Mucosa of stomach (tissue), 1 donor: Measurements from ENCODE around the gene SPRTN.

Experiments
- H3K27me3 ChIP-seq: one replicate; pipeline ENCODE4 v1.7.0; 2013; ENCODE audit warnings: mild to moderate bottlenecking, low read length; ENCODE audit not compliant: control insufficient read depth, insufficient read depth
- H3K36me3 ChIP-seq: one replicate; pipeline ENCODE4 v1.7.0; 2013; ENCODE audit warnings: low read length; ENCODE audit not compliant: control insufficient read depth, insufficient read depth
- H3K4me1 ChIP-seq: one replicate; pipeline ENCODE4 v1.7.0; 2013; ENCODE audit warnings: mild to moderate bottlenecking, low read length; ENCODE audit not compliant: control insufficient read depth, insufficient read depth
- H3K4me3 ChIP-seq: one replicate; pipeline ENCODE4 v1.7.0; 2013; ENCODE audit warnings: low read length
- H3K9ac ChIP-seq: one replicate; pipeline ENCODE4 v1.7.0; 2013; ENCODE audit warnings: mild to moderate bottlenecking, low read length, moderate library complexity
- H3K9me3 ChIP-seq: one replicate; pipeline ENCODE4 v1.7.0; 2013; ENCODE audit warnings: mild to moderate bottlenecking, low read length, moderate library complexity; ENCODE audit not compliant: control insufficient read depth
- donor health status: Pancreatic carcinoma.

Gene SPRTN

GRCh38 chr1:231363624-231364023 is 25.5 kb downstream of the SPRTN start:
- no peaks in the 10 kb centered on the region for H3K27me3 ChIP-seq
- no peaks in the 10 kb centered on the region for H3K9me3 ChIP-seq
- no peak overlapping the region for H3K4me3 ChIP-seq
- H3K9ac ChIP-seq = no peak overlapping the region
- H3K36me3 ChIP-seq = no peaks in the 10 kb centered on the region
- no peaks in the 10 kb centered on the region for H3K4me1 ChIP-seq

GRCh38 chr1:231364192-231364591 is 26.1 kb downstream of the SPRTN start:
- Histone ChIP-seq H3K4me1 (no peaks in the 10 kb centered on the region), H3K36me3 (no peaks in the 10 kb centered on the region), H3K9me3 (no peaks in the 10 kb centered on the region), H3K27me3 (no peaks in the 10 kb centered on the region), H3K9ac (no peak overlapping the region), H3K4me3 (no peak overlapping the region)

- no peaks in the 10 kb centered on the region for H3K9me3 ChIP-seq
- H3K36me3 ChIP-seq = no peaks in the 10 kb centered on the region
- H3K4me3 ChIP-seq = no peak overlapping the region
- H3K4me1 ChIP-seq = no peaks in the 10 kb centered on the region
- H3K9ac ChIP-seq = no peak overlapping the region
- no peaks in the 10 kb centered on the region for H3K27me3 ChIP-seq
Measured at GRCh38 chr1:231369282-231369681, 31.2 kb downstream of the SPRTN start.

GRCh38 chr1:231372501-231372900 is 34.4 kb downstream of the SPRTN start:
- Histone ChIP-seq H3K27me3 (no peaks in the 10 kb centered on the region), H3K36me3 (no peaks in the 10 kb centered on the region), H3K9me3 (no peaks in the 10 kb centered on the region), H3K4me3 (no peak overlapping the region), H3K9ac (no peak overlapping the region), H3K4me1 (no peaks in the 10 kb centered on the region)

- Histone ChIP-seq H3K27me3 (no peaks in the 10 kb centered on the region), H3K9ac (no peak overlapping the region), H3K4me3 (no peak overlapping the region), H3K9me3 (no peaks in the 10 kb centered on the region), H3K36me3 (no peaks in the 10 kb centered on the region), H3K4me1 (no peaks in the 10 kb centered on the region)
Measured at GRCh38 chr1:231374394-231374793, 36.3 kb downstream of the SPRTN start.

- Histone ChIP-seq H3K4me3 (no peak overlapping the region), H3K27me3 (no peaks in the 10 kb centered on the region), H3K36me3 (no peaks in the 10 kb centered on the region), H3K9me3 (no peaks in the 10 kb centered on the region), H3K9ac (no peak overlapping the region), H3K4me1 (no peaks in the 10 kb centered on the region)
Measured at GRCh38 chr1:231376101-231376500, 38.0 kb downstream of the SPRTN start.

DNA sequence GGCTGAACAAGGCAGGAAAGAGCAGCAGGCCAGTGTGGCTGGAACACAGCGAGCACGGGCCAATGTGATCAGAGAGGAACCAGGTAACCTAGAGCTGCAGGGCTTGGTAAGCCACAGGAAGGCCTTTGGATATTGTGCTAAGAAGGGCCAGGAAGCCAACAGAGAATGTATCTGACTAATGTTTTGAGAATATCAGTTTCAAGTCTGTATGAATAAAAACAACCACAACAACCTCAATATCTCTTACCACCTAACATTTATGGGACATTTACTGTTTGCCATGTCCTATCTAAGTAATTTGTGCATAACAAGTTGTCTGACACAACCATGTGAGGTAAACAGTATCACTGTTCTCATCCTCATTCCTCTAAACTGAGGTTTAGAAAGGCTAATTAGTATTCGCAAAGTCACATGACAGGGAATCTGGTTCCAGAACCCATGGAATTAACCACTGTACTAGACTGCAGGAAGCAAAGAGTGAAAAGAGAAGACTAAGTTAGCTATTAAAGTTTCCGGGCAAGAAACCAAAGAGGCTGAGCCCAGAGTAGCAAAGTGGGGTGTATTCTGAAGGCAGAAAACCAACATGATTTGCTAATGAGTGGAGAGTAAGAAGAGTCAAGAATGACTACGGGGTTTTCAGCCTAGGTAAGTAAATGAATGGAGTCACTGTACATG is 38.9 kb downstream of the SPRTN start:
- H3K9me3 ChIP-seq = no peaks in the 10 kb centered on the region
- H3K27me3 ChIP-seq = no peaks in the 10 kb centered on the region
- no peaks in the 10 kb centered on the region for H3K36me3 ChIP-seq
- no peaks in the 10 kb centered on the region for H3K4me1 ChIP-seq
- H3K4me3 ChIP-seq = no peak overlapping the region
- H3K9ac ChIP-seq = no peak overlapping the region

DNA sequence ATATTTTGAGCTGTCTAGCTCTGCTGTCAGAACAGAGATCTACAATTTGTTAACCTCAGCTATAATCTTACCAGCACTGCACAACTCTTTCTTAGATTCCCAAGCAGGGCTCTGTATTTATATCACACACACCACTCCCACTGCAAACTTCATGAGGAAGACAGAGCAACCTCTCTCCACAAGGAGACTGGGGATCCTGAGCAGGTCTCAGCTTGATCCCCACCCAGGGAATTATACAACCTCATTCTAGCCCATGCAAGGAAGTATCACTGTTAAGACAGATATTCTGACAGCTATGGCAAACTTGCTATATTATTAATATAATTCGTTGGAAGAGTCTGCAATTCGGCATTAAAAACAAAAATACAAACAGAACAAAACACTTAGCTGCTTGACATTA is 43.6 kb downstream of the SPRTN start:
- Histone ChIP-seq H3K9me3 (no peaks in the 10 kb centered on the region), H3K27me3 (no peaks in the 10 kb centered on the region), H3K4me1 (peaks cover 9% of the 10 kb centered on the region), H3K9ac (no peak overlapping the region), H3K4me3 (no peak overlapping the region), H3K36me3 (no peaks in the 10 kb centered on the region)

DNA sequence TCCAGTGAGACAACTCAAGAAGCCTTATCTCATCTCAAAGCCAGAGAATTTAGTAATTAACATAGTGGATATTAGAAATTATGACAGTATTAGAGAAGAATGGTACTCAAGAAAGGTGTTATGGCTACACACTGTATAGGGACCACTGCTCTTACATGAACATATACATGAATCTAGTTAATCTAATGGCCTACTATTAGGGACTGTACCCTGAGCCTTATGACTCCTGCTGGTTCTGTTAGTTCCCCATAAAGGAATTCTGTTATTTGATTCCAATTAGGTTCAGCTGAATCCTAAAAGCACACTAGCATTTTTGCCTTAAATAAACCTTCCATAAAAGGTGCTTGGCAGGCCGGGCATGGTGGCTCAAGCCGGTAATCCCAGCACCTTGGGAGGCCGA is 44.3 kb downstream of the SPRTN start:
- Histone ChIP-seq H3K4me1 (peaks cover 9% of the 10 kb centered on the region), H3K9me3 (no peaks in the 10 kb centered on the region), H3K9ac (no peak overlapping the region), H3K36me3 (no peaks in the 10 kb centered on the region), H3K27me3 (no peaks in the 10 kb centered on the region), H3K4me3 (no peak overlapping the region)

DNA sequence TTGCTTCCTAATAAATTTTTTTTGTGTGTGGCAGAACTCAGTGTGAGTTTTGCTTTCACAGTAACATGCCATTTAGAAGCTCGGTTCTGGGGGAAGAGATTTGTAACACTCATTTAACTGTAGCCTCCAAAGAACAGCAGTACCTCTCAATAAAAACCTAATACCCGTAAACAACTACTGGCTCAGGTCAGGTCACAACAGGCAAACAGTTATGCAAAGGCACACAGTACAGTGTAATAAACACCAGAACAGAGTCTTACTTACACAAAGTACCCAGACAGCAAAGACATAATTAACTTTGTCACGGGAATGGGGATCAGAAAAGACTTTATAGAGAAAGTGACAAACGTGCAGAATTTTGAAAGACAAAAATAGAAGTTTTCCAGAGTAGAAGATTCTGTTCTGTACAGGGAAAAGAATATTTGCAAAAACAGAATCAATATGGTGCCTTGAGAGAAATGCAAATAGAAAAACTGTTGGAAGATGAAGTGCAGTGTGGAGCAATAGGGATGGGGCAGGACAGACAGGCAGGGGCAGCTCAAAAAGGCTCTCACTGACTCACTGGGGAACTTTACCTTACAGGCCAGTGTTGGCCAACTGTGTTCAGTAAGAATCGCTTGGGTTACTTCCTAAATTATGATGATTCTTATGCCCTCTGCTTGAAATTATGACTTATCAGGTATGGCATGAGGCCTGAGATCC is 45.2 kb downstream of the SPRTN start:
- Histone ChIP-seq H3K36me3 (no peaks in the 10 kb centered on the region), H3K9ac (no peak overlapping the region), H3K27me3 (no peaks in the 10 kb centered on the region), H3K9me3 (no peaks in the 10 kb centered on the region), H3K4me3 (no peak overlapping the region), H3K4me1 (peaks cover 9% of the 10 kb centered on the region)

- Histone ChIP-seq H3K36me3 (no peaks in the 10 kb centered on the region), H3K4me1 (peaks cover 9% of the 10 kb centered on the region), H3K9ac (no peak overlapping the region), H3K4me3 (no peak overlapping the region), H3K9me3 (no peaks in the 10 kb centered on the region), H3K27me3 (no peaks in the 10 kb centered on the region)
Measured at GRCh38 chr1:231384696-231385415, 46.8 kb downstream of the SPRTN start.

GRCh38 chr1:231385416-231385748 is 47.3 kb downstream of the SPRTN start:
- Histone ChIP-seq H3K9ac (no peak overlapping the region), H3K4me1 (peaks cover 9% of the 10 kb centered on the region), H3K36me3 (no peaks in the 10 kb centered on the region), H3K4me3 (no peak overlapping the region), H3K27me3 (no peaks in the 10 kb centered on the region), H3K9me3 (no peaks in the 10 kb centered on the region)
